HepG2 (cell line): ENCODE data around the gene KRT15. TPM values are rescaled to one million over a fixed set of nuclear protein-coding genes. Genes with fewer than 3 reads are reported as not detected.

ENCODE experiments used
- AKNA ChIP-seq: sonication (generic); formaldehyde crosslinking; IDR thresholded peaks from 2 replicates; pipeline ENCODE4 v1.4.0; 2020; ENCODE audit warnings: missing genetic modification reagents, borderline replicate concordance
- BCL6 ChIP-seq: IDR thresholded peaks from 2 replicates; pipeline ENCODE4 v1.6.1; 2016; ENCODE audit warnings: missing genetic modification reagents, missing compliant biosample characterization
- CHCHD3 ChIP-seq: sonication (generic); formaldehyde crosslinking; IDR thresholded peaks from 2 replicates; pipeline ENCODE4 v1.8.0; 2022; ENCODE audit warnings: mild to moderate bottlenecking, missing genetic modification reagents, moderate library complexity
- DMAP1 ChIP-seq: IDR thresholded peaks from 2 replicates; pipeline ENCODE4 v1.6.1; 2016
- DPF2 ChIP-seq: sonication (generic); formaldehyde crosslinking; IDR thresholded peaks from 2 replicates; pipeline ENCODE4 v1.4.0; 2020; ENCODE audit warnings: mild to moderate bottlenecking, low read depth, missing genetic modification reagents, borderline replicate concordance
- E2F5 ChIP-seq: sonication (generic); formaldehyde crosslinking; conservative IDR thresholded peaks from 2 replicates; pipeline ENCODE4 v1.4.0; 2020; ENCODE audit warnings: missing genetic modification reagents
- IKZF4 ChIP-seq: sonication (generic); formaldehyde crosslinking; IDR thresholded peaks from 2 replicates; pipeline ENCODE4 v1.5.1; 2020; ENCODE audit warnings: borderline replicate concordance, mild to moderate bottlenecking, low read depth, missing genetic modification reagents; ENCODE audit errors: not compliant biosample characterization
- KLF11 ChIP-seq: IDR thresholded peaks from 2 replicates; pipeline ENCODE4 v1.6.1; 2016; ENCODE audit warnings: missing compliant biosample characterization
- MBNL3 ChIP-seq: fragments of 250-450 bp; sonication (Bioruptor Pico); conservative IDR thresholded peaks from 2 replicates; pipeline ENCODE4 v1.8.0; 2022; ENCODE audit warnings: mild to moderate bottlenecking, inconsistent platforms
- MIER3 ChIP-seq: IDR thresholded peaks from 2 replicates; pipeline ENCODE4 v1.6.1; 2016; ENCODE audit warnings: missing compliant biosample characterization, borderline replicate concordance
- MTF2 ChIP-seq: sonication (generic); formaldehyde crosslinking; IDR thresholded peaks from 2 replicates; pipeline ENCODE4 v1.5.0; 2020; ENCODE audit warnings: missing genetic modification reagents, borderline replicate concordance
- PBX2 ChIP-seq: IDR thresholded peaks from 2 replicates; pipeline ENCODE4 v1.6.1; 2016; ENCODE audit warnings: control low read depth
- RARG ChIP-seq: sonication (generic); formaldehyde crosslinking; IDR thresholded peaks from 2 replicates; pipeline ENCODE4 v1.4.0; 2020; ENCODE audit warnings: low read depth, mild to moderate bottlenecking, missing genetic modification reagents
- SOX5 ChIP-seq: IDR thresholded peaks from 2 replicates; pipeline ENCODE4 v1.6.1; 2016; ENCODE audit warnings: borderline replicate concordance
- SRSF9 ChIP-seq: fragments of 200-400 bp; formaldehyde crosslinking; IDR thresholded peaks from 2 replicates; pipeline ENCODE4 v1.6.1; 2018; ENCODE audit warnings: borderline replicate concordance, mild to moderate bottlenecking, low read depth, low read length; ENCODE audit not compliant: insufficient read depth, poor library complexity, severe bottlenecking
- ZNF136 ChIP-seq: sonication (generic); formaldehyde crosslinking; IDR thresholded peaks from 2 replicates; pipeline ENCODE4 v1.8.1; 2022; ENCODE audit warnings: low read depth, mild to moderate bottlenecking, moderate library complexity, missing genetic modification reagents
- ZNF44 ChIP-seq: sonication (generic); formaldehyde crosslinking; IDR thresholded peaks from 2 replicates; pipeline ENCODE4 v1.5.1; 2020; ENCODE audit warnings: mild to moderate bottlenecking, missing genetic modification reagents
- ZNF563 ChIP-seq: sonication (generic); formaldehyde crosslinking; IDR thresholded peaks from 2 replicates; pipeline ENCODE4 v1.8.0; 2022; ENCODE audit warnings: mild to moderate bottlenecking, moderate library complexity, missing genetic modification reagents
- polyA plus RNA-seq, 8 experiments: library from polyadenylated mRNA; depleted of rRNA in 3 of 8; stranded (reverse) in 7 of 8; unstranded in 1 of 8; fragments of >200 nt; fragmentation: Illumina TruSeq in 4 of 8; extraction: Trizol in 4 of 8; gene quantifications; 2 replicates each; pipeline versions ENCODE4 v1.2.1 to v1.2.3, GENCODE V29; 2011 to 2016; ENCODE audit warnings: low read depth in 4 of 8, missing spikeins in 1 of 8, mixed read lengths in 1 of 8; ENCODE audit not compliant: insufficient read depth in 1 of 8
- total RNA-seq, 5 experiments: library from RNA; depleted of rRNA; stranded (reverse); fragments of >200 nt; fragmentation: Illumina TruSeq; extraction: Trizol; gene quantifications; 2 replicates each; pipeline ENCODE4 v1.2.3, GENCODE V29; 2016; ENCODE audit warnings: low read depth in 1 of 5
- TF ChIP-seq, protein P1 (sequence below): IDR thresholded peaks from 2 replicates; pipeline ENCODE4 v1.6.1; 2016; ENCODE audit warnings: low read depth
- TF ChIP-seq, protein P2 (sequence below): sonication (generic); formaldehyde crosslinking; IDR thresholded peaks from 2 replicates; pipeline ENCODE4 v1.4.0; 2020; ENCODE audit warnings: mild to moderate bottlenecking, missing genetic modification reagents

The KRT15 gene
- total and polyA plus RNA-seq, 2 of the 13 experiments (the other 11 are each of a cell fraction or from before 2014, with no cell fraction given), result 0.46 to 0.63 TPM

DNA sequence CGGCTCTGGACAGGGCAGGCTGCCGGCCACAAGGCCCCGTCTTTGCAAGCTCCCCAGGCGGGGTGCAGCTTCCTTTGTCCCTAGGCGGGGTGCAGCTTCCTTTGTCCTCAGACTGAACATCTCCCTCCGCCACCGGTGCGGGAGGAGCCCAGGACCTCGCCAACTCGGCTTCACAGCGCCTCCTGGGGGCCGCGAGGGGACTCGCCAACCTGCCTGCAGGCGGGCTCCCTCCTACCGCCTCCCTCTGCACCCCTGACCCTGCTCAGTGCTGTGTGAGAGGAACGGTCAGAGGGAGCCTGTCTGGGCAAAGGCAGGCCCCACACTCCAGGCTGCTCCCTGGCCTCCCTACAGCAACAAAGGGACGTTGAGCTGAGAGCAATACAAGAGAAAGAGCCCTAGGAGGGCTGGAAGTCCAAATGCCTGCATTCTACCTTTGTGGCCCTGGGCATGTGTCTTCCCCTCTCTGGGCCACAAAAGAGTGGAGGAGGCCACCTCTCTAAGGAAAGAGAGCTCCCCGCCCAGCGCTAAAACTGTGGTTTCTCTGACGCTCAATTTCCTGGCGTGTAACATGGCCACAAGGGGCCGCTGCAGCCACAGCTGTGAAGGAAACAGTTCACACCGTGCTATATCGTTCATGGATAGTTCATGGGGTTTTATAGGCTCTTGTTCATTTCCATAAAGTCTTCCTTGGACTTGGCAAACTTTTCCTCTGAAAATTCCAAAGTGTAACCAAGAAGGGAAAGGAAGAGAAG, 30.3 kb upstream of the KRT15 start (continued):
- TF ChIP-seq AKNA (no peak), CHCHD3 (CRISPR knock-in tag) (0 out of 2 replicates have a peak, but pooled peaks have one; percentile 9), ZNF44 (0 out of 2 replicates have a peak, but pooled peaks have one; percentile 35), MTF2 (CRISPR knock-in tag) (no peak), ZNF136 (CRISPR knock-in tag) (0 out of 2 replicates have a peak, but pooled peaks have one; percentile 15), ZNF563 (CRISPR knock-in tag) (no peak), BCL6 (CRISPR knock-in tag) (0 out of 2 replicates have a peak, but pooled peaks have one; percentile 5), PBX2 (no peak), IKZF4 (CRISPR knock-in tag) (peak; percentile 4), MIER3 (CRISPR knock-in tag) (no peak), DPF2 (peak; percentile 42; the same call in 1 of the 2 replicates), KLF11 (CRISPR knock-in tag) (0 out of 2 replicates have a peak, but pooled peaks have one; percentile 38), SRSF9 (no peak), MBNL3 (no peak), E2F5 (CRISPR knock-in tag) (no peak), DMAP1 (0 out of 2 replicates have a peak, but pooled peaks have one; percentile 21), RARG (no peak; the same call in 1 of the 2 replicates), SOX5 (CRISPR knock-in tag) (peak; percentile 25; the same call in 1 of the 2 replicates)
- TF ChIP-seq, protein P1, sequence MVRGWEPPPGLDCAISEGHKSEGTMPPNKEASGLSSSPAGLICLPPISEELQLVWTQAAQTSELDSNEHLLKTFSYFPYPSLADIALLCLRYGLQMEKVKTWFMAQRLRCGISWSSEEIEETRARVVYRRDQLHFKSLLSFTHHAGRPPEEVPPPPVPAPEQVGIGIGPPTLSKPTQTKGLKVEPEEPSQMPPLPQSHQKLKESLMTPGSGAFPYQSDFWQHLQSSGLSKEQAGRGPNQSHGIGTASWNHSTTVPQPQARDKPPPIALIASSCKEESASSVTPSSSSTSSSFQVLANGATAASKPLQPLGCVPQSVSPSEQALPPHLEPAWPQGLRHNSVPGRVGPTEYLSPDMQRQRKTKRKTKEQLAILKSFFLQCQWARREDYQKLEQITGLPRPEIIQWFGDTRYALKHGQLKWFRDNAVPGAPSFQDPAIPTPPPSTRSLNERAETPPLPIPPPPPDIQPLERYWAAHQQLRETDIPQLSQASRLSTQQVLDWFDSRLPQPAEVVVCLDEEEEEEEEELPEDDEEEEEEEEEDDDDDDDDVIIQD (CRISPR knock-in tag), result peak; percentile 18; the same call in 1 of the 2 replicates
- TF ChIP-seq, protein P2, sequence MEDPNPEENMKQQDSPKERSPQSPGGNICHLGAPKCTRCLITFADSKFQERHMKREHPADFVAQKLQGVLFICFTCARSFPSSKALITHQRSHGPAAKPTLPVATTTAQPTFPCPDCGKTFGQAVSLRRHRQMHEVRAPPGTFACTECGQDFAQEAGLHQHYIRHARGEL (CRISPR knock-in tag), result no peak
